H1 (cell line): ENCODE measurements around the gene COPS6. TPM values are rescaled to one million over a fixed set of nuclear protein-coding genes. Genes with fewer than 3 reads are reported as not detected.

ENCODE experiments used
- CTCF ChIA-PET: fragments of 300-600 bp; sonication (Branson Sonifier 250); formaldehyde crosslinking; loops from one replicate; lab custom pipeline; 2021; ENCODE audit not compliant: partially characterized antibody; lab: Charles Lee
- POLR2A ChIA-PET: fragments of 300-600 bp; sonication (Branson Sonifier 250); formaldehyde crosslinking; loops from one replicate; lab custom pipeline; 2021; ENCODE audit warnings: inconsistent platforms; ENCODE audit not compliant: partially characterized antibody; lab: Charles Lee
- DNase-seq, 2 experiments: peaks; one replicate each; pipeline versions ENCODE4 v3.0.0 to v3.0.0-alpha.2; 2010 to 2022; ENCODE audit warnings: low spot score in 2 of 2, low read depth in 1 of 2, mixed read lengths in 1 of 2
- FAIRE-seq: peaks from 2 replicates; lab custom pipeline; 2011; peaks lifted over from hg19 to GRCh38; lab: Jason Lieb, UNC
- H2AFZ ChIP-seq: 2 replicates; pipeline ENCODE4 v1.8.1; 2012; ENCODE audit warnings: low read length, inconsistent platforms
- H2AK5ac ChIP-seq: 2 replicates; pipeline ENCODE4 v1.6.1; 2013; ENCODE audit warnings: low read depth, low read length
- H2BK120ac ChIP-seq: replicated peaks from 2 replicates; pipeline ENCODE3; 2013; ENCODE audit warnings: low read depth, low read length, inconsistent platforms
- H2BK12ac ChIP-seq: 2 replicates; pipeline ENCODE4 v1.6.1; 2013; ENCODE audit warnings: low read depth, low read length
- H2BK15ac ChIP-seq: 2 replicates; pipeline ENCODE4 v1.6.1; 2013; ENCODE audit warnings: low read length
- H2BK20ac ChIP-seq: 2 replicates; pipeline ENCODE4 v1.6.1; 2013; ENCODE audit warnings: low read length
- H2BK5ac ChIP-seq: 2 replicates; pipeline ENCODE4 v1.6.1; 2013; ENCODE audit warnings: low read depth, low read length
- H3K14ac ChIP-seq: 2 replicates; pipeline ENCODE4 v1.6.1; 2013; ENCODE audit warnings: inconsistent platforms; ENCODE audit not compliant: insufficient read length
- H3K18ac ChIP-seq: 2 replicates; pipeline ENCODE4 v1.6.1; 2013; ENCODE audit warnings: low read length; ENCODE audit errors: extremely low read depth
- H3K23ac ChIP-seq: 2 replicates; pipeline ENCODE4 v1.6.1; 2013; ENCODE audit warnings: inconsistent platforms; ENCODE audit not compliant: insufficient read length
- H3K23me2 ChIP-seq: 2 replicates; pipeline ENCODE4 v1.6.1; 2013; ENCODE audit warnings: low read depth, low read length
- H3K27ac ChIP-seq: 2 replicates; pipeline ENCODE4 v1.6.1; 2011; ENCODE audit warnings: low read depth, low read length, inconsistent platforms
- H3K27me3 ChIP-seq, 4 experiments: replicated peaks in 1 of 4; 1 replicate in 1 of 4; 2 replicates in 3 of 4; pipeline versions ENCODE4 v1.6.1 to v1.8.1; 2011 to 2013; ENCODE audit warnings: low read length in 3 of 4, mild to moderate bottlenecking in 3 of 4, inconsistent platforms in 2 of 4, mixed read lengths in 2 of 4, moderate library complexity in 1 of 4; ENCODE audit not compliant: control insufficient read depth in 3 of 4, insufficient read depth in 3 of 4; ENCODE audit errors: extremely low read depth in 1 of 4
- H3K36me3 ChIP-seq, 4 experiments: 2 replicates each; pipeline versions ENCODE4 v1.6.1 to v1.8.1; 2011 to 2013; ENCODE audit warnings: mild to moderate bottlenecking in 4 of 4, low read length in 3 of 4, moderate library complexity in 2 of 4, control low read depth in 1 of 4, inconsistent platforms in 1 of 4; ENCODE audit not compliant: insufficient read depth in 4 of 4, control insufficient read depth in 2 of 4
- H3K4ac ChIP-seq: replicated peaks from 2 replicates; pipeline ENCODE3; 2013; ENCODE audit warnings: low read length, low read depth, mixed read lengths, inconsistent platforms; ENCODE audit not compliant: insufficient read length
- H3K4me1 ChIP-seq, 4 experiments: replicated peaks in 1 of 4; 1 replicate in 1 of 4; 2 replicates in 3 of 4; pipeline versions ENCODE4 v1.6.1 to v1.8.1; 2011 to 2013; ENCODE audit warnings: low read length in 3 of 4, inconsistent platforms in 2 of 4, mixed read lengths in 1 of 4; ENCODE audit not compliant: insufficient read depth in 4 of 4, control insufficient read depth in 3 of 4
- H3K4me2 ChIP-seq, 2 experiments: 2 replicates each; pipeline versions ENCODE4 v1.6.1 to v1.8.1; 2011 to 2013; ENCODE audit warnings: low read depth in 2 of 2, low read length in 2 of 2, control low read depth in 1 of 2, inconsistent platforms in 1 of 2, mild to moderate bottlenecking in 1 of 2; ENCODE audit not compliant: insufficient read depth in 1 of 2
- H3K4me3 ChIP-seq, 4 experiments: fragments of 200-600, 300-600 bp in 1 of 4; sonication (generic), shearing (Covaris generic), sonication (Bioruptor Twin) in 1 of 4; 2 replicates each; pipeline versions ENCODE4 v1.5.1 to v1.8.1; 2011 to 2016; ENCODE audit warnings: low read length in 4 of 4, low read depth in 3 of 4, control low read depth in 2 of 4, inconsistent platforms in 2 of 4, mild to moderate bottlenecking in 2 of 4, mixed read lengths in 1 of 4, moderate library complexity in 1 of 4; ENCODE audit not compliant: insufficient read depth in 2 of 4; ENCODE audit errors: extremely low read depth in 1 of 4
- H3K56ac ChIP-seq: replicated peaks from 2 replicates; pipeline ENCODE3; 2013; ENCODE audit warnings: low read depth, mild to moderate bottlenecking, mixed read lengths, low read length, inconsistent platforms; ENCODE audit not compliant: insufficient read length
- H3K79me1 ChIP-seq: 2 replicates; pipeline ENCODE4 v1.6.1; 2013; ENCODE audit warnings: low read depth, low read length, control low read depth
- H3K79me2 ChIP-seq, 2 experiments: 2 replicates each; pipeline versions ENCODE4 v1.6.1 to v1.8.1; 2012 to 2013; ENCODE audit warnings: low read length in 2 of 2, mild to moderate bottlenecking in 2 of 2, inconsistent platforms in 1 of 2; ENCODE audit not compliant: insufficient read depth in 2 of 2, control insufficient read depth in 1 of 2
- H3K9ac ChIP-seq, 4 experiments: replicated peaks in 1 of 4; 1 replicate in 1 of 4; 2 replicates in 3 of 4; pipeline versions ENCODE4 v1.6.1 to v1.8.1; 2011 to 2013; ENCODE audit warnings: low read depth in 3 of 4, low read length in 3 of 4, control low read depth in 2 of 4, mild to moderate bottlenecking in 2 of 4, moderate library complexity in 2 of 4, inconsistent platforms in 1 of 4; ENCODE audit errors: extremely low read depth in 1 of 4
- H3K9me3 ChIP-seq, 2 experiments: 2 replicates each; pipeline versions ENCODE4 v1.6.1 to v1.8.1; 2012 to 2013; ENCODE audit warnings: mild to moderate bottlenecking in 2 of 2, moderate library complexity in 2 of 2, control low read depth in 1 of 2, inconsistent platforms in 1 of 2, low read depth in 1 of 2, low read length in 1 of 2, mixed read lengths in 1 of 2; ENCODE audit not compliant: insufficient read depth in 2 of 2
- H4K20me1 ChIP-seq, 2 experiments: replicated peaks in 1 of 2; 2 replicates each; pipeline versions ENCODE3 to v1.8.1; 2011 to 2013; ENCODE audit warnings: inconsistent platforms in 2 of 2, low read length in 2 of 2, mild to moderate bottlenecking in 1 of 2; ENCODE audit not compliant: insufficient read depth in 2 of 2, control insufficient read depth in 1 of 2
- H4K5ac ChIP-seq: 2 replicates; pipeline ENCODE4 v1.6.1; 2013; ENCODE audit warnings: low read length, low read depth, mixed read lengths, inconsistent platforms; ENCODE audit not compliant: insufficient read length
- H4K8ac ChIP-seq: 2 replicates; pipeline ENCODE4 v1.8.0; 2013; ENCODE audit warnings: mild to moderate bottlenecking, moderate library complexity, low read length, inconsistent platforms; ENCODE audit not compliant: insufficient read depth; ENCODE audit errors: extremely low read depth
- H4K91ac ChIP-seq: replicated peaks from 2 replicates; pipeline ENCODE3; 2013; ENCODE audit warnings: low read length, mixed read lengths, inconsistent platforms; ENCODE audit not compliant: insufficient read length
- CEBPB ChIP-seq: IDR thresholded peaks from 2 replicates; pipeline ENCODE4 v1.6.1; 2012; ENCODE audit warnings: low read depth, low read length
- CREB1 ChIP-seq: IDR thresholded peaks from 2 replicates; pipeline ENCODE4 v1.6.1; 2012; ENCODE audit warnings: inconsistent platforms
- FOSL1 ChIP-seq: IDR thresholded peaks from 2 replicates; pipeline ENCODE4 v1.6.1; 2011; ENCODE audit warnings: mild to moderate bottlenecking, low read depth, low read length, moderate library complexity; ENCODE audit not compliant: insufficient read depth
- GABPA ChIP-seq: IDR thresholded peaks from 2 replicates; pipeline ENCODE4 v1.6.1; 2011; ENCODE audit warnings: mild to moderate bottlenecking, low read length, moderate library complexity, borderline replicate concordance; ENCODE audit not compliant: insufficient read depth
- JUND ChIP-seq: IDR thresholded peaks from 2 replicates; pipeline ENCODE4 v1.6.1; 2011; ENCODE audit warnings: mild to moderate bottlenecking, improper control_type of control experiment, low read length
- NANOG ChIP-seq: IDR thresholded peaks from 2 replicates; pipeline ENCODE4 v1.6.1; 2011; ENCODE audit warnings: low read length, low read depth, mild to moderate bottlenecking, inconsistent platforms; ENCODE audit not compliant: insufficient read depth, poor library complexity, severe bottlenecking
- POU5F1 ChIP-seq: IDR thresholded peaks from 2 replicates; pipeline ENCODE4 v1.6.1; 2011; ENCODE audit warnings: low read depth, mild to moderate bottlenecking, low read length, moderate library complexity
- RNF2 ChIP-seq: fragments of 200-900, 300-1000 bp; sonication (generic); IDR thresholded peaks from 2 replicates; pipeline ENCODE4 v1.7.1; 2016; ENCODE audit warnings: borderline replicate concordance, low read depth, mild to moderate bottlenecking, antibody characterized with exemption, low read length; ENCODE audit not compliant: poor library complexity, severe bottlenecking; ENCODE audit errors: missing control alignments
- SAP30 ChIP-seq: fragments of 300-600 bp; sonication (generic); IDR thresholded peaks from 2 replicates; pipeline ENCODE4 v1.7.1; 2012; ENCODE audit warnings: low read length, moderate library complexity, mild to moderate bottlenecking, inconsistent platforms; ENCODE audit not compliant: insufficient read depth, insufficient replicate concordance
- SP2 ChIP-seq: IDR thresholded peaks from 2 replicates; pipeline ENCODE4 v1.6.1; 2012; ENCODE audit warnings: mild to moderate bottlenecking, low read length, inconsistent platforms
- TEAD4 ChIP-seq: IDR thresholded peaks from 2 replicates; pipeline ENCODE4 v1.6.1; 2012; ENCODE audit warnings: low read depth, low read length, inconsistent platforms, mixed read lengths
- WGBS, 2 experiments: shearing (Covaris generic) in 1 of 2; methylation state at CpG; one replicate each; pipeline versions ENCODE4 v1.1.6 to v1.1.7; 2013 to 2015; ENCODE audit warnings: low lambda C conversion rate in 2 of 2, mixed read lengths in 2 of 2, inconsistent platforms in 1 of 2, low coverage in 1 of 2, missing lambda C conversion rate in 1 of 2; ENCODE audit not compliant: insufficient replicate concordance in 2 of 2, insufficient coverage in 1 of 2, insufficient read length in 1 of 2; ENCODE audit errors: extremely low coverage in 1 of 2, missing lambda C conversion rate in 1 of 2; 5-methylcytosine and 5-hydroxymethylcytosine counted together
- polyA plus RNA-seq, 7 experiments: library from polyadenylated mRNA; depleted of rRNA in 3 of 7; stranded (reverse) in 5 of 7; unstranded in 2 of 7; fragments of >200 nt in 5 of 7; fragments of 200-250 nt in 2 of 7; gene quantifications; 1 replicate in 5 of 7; 2 replicates in 1 of 7; 4 replicates in 1 of 7; pipeline versions ENCODE4 v1.2.1 to v1.2.3, GENCODE V29; 2011 to 2013; ENCODE audit warnings: missing spikeins in 2 of 7, mixed read lengths in 2 of 7
- total RNA-seq: library from RNA; stranded (reverse); fragmentation: NEBNext Ultra II Directional; extraction: Animal tissue kit (Norgen Biotek cat#: 25700); gene quantifications from 2 replicates; pipeline ENCODE4 v1.2.1, GENCODE V29; 2021
- TF ChIP-seq, protein P1 (sequence below): IDR thresholded peaks from 2 replicates; pipeline ENCODE4 v1.6.1; 2012; ENCODE audit warnings: low read length, inconsistent platforms

The COPS6 gene
- total and polyA plus RNA-seq, 2 of the 8 experiments (the other 6 are each of a cell fraction or from before 2014, with no cell fraction given), result 127 to 225 TPM

DNA sequence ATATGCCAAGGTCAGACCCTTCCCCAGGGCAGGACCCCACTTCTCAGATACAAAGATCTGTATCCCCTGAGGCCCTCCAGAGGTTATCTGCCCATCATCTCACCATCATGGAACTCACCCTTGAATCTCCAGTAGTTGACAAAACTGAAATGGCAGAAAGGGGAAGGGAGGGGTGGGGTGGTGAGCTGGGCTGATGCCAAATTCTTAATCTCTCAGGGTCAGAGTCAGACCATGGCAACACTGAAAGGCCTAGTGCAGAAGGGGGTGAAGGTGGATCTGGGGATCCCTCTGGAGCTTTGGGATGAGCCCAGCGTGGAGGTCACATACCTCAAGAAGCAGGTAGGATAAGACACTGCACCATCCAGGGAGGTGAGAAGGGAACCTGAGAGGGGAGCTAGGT is 33.8 kb downstream of the COPS6 start:
- FAIRE-seq, result no peak
- TF ChIP-seq POU5F1 (no peak), SAP30 (no peak), RNF2 (no peak), CREB1 (no peak), GABPA (no peak), NANOG (no peak), JUND (no peak), CEBPB (no peak), FOSL1 (no peak), TEAD4 (no peak), SP2 (no peak)
- TF ChIP-seq, protein P1, sequence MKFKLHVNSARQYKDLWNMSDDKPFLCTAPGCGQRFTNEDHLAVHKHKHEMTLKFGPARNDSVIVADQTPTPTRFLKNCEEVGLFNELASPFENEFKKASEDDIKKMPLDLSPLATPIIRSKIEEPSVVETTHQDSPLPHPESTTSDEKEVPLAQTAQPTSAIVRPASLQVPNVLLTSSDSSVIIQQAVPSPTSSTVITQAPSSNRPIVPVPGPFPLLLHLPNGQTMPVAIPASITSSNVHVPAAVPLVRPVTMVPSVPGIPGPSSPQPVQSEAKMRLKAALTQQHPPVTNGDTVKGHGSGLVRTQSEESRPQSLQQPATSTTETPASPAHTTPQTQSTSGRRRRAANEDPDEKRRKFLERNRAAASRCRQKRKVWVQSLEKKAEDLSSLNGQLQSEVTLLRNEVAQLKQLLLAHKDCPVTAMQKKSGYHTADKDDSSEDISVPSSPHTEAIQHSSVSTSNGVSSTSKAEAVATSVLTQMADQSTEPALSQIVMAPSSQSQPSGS, result no peak

More for the DNA sequence above, 33.8 kb downstream of the COPS6 start:
- H3K23ac ChIP-seq, result no peak overlapping the region
- H4K8ac ChIP-seq, result no peak overlapping the region
- H4K5ac ChIP-seq, result no peak overlapping the region
- peaks cover 0 to 5% (median 1%) of the 10 kb centered on the region in 4 experiments; a peak in 4 of 7 replicates for H3K4me1 ChIP-seq
- no peak overlapping the region for H3K18ac ChIP-seq
- no peak overlapping the region for H2BK12ac ChIP-seq
- no peak overlapping the region for H2BK5ac ChIP-seq
- no peak overlapping the region for H3K14ac ChIP-seq
- H4K20me1 ChIP-seq, result no peaks in the 10 kb centered on the region
- no peaks in the 10 kb centered on the region for H3K9me3 ChIP-seq
- H2AFZ ChIP-seq, result no peak overlapping the region
- CTCF ChIA-PET, result interaction anchor here (0.8 to 5.3 kb wide), 5 partner anchors 10 to 80 kb away, joined by 3 to 24 read pairs (median 4); no protein-coding TSS in a partner anchor
- POLR2A ChIA-PET, result interaction anchor here (0.8 to 19.1 kb wide), 6 partner anchors 9 to 30 kb away, joined by 3 to 414 read pairs (median 6); partner anchors contain the start of genes AP4M1 and MCM7
- peaks cover 12% of the 10 kb centered on the region for H3K23me2 ChIP-seq
- no peaks in the 10 kb centered on the region for H3K36me3 ChIP-seq
- no peak overlapping the region for H2BK15ac ChIP-seq
- H3K4me3 ChIP-seq, result no peak overlapping the region
- H3K56ac ChIP-seq, result no peak overlapping the region
- 67% methylated on average over 1 of the region's 1 CpG; no CpG with 5 or more reads in 1 of the 2 experiments for WGBS, 2 experiments
- no peak overlapping the region for H2BK20ac ChIP-seq
- H3K4me2 ChIP-seq, result no peak overlapping the region
- H3K79me2 ChIP-seq, result peaks cover 0 to 6% of the 10 kb centered on the region in 2 experiments; a peak in 1 of 4 replicates
- H3K4ac ChIP-seq, result no peak overlapping the region
- H2BK120ac ChIP-seq, result no peak overlapping the region
- H2AK5ac ChIP-seq, result no peak overlapping the region
- H3K27ac ChIP-seq, result no peak overlapping the region
- H4K91ac ChIP-seq, result no peak overlapping the region
- H3K9ac ChIP-seq, result no peak overlapping the region
- 0 out of 2 replicates have a peak, but pooled peaks cover 2% of the 10 kb centered on the region for H3K79me1 ChIP-seq
- H3K27me3 ChIP-seq, result no peaks in the 10 kb centered on the region
- DNase-seq, result no peak
